Hypothalamus (tissue), 51 donors: ENCODE results near the gene WFDC10B.
"Not testable (repeated sequence)": the region's sequence is repeated elsewhere in the genome, so short reads cannot be mapped to it uniquely, and the experiment has no call there.

ENCODE experiments used
- DNase-seq, 51 donors: peaks; one replicate each; lab custom pipeline; 2025; lab: John Stamatoyannopoulos, UW

Gene WFDC10B

DNA sequence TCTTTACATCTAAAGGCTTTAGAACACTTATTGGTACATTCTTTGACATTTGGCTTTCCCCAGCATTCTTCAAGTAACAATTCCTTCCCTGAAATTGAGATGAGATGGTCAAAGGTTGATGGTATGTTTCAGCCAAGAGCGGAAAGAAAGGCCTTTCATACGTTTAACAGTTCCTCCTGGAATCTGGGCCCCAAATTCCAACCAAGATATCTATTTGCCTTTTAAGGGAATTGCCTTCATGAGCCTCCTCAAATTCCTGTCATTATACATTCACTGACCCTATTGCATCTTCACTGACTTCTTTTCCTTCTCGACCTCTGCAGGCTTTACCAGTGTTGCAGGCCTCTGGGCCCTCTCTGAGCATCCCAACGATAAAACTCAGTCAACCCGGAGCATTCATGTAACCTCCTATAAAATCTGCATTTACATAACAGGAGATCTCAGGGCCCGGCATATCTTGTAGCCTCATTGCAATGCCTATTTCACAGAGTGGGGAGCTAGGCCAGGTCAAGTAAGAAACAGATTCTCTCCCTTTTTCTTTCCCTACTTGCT lies 55.4 kb downstream of the WFDC10B start:
- no peak for DNase-seq

DNA sequence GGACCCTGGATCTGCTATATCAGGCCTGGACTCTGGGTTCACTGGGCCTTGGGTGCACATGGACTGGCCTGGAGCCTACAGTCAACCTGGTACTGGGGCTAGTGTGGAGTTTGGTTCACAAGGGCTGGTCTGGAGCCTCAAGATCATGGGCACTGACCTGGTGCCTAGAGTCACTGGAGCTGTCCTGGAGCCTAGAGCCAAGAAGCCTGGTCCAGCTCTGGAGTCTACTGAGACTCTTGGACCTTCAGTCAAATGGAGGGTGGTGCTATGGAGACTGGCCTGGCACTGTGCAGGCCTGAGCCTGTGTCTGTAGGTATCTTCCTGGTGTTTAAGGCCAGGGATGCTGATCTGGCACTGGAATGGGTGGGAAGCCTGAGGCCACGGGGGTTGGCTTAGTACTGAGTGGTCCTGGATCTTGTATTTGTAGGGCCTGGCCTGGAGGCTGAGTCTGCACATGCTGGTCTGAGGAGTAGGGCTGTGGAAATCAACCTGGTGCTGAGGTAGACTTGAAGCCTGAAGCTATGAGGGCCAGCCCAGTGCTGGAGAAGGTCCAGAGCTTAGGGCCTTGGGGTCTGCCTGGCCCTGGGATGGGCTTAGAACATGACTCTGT lies 57.3 kb downstream of the WFDC10B start:
- DNase-seq, result no peak

DNA sequence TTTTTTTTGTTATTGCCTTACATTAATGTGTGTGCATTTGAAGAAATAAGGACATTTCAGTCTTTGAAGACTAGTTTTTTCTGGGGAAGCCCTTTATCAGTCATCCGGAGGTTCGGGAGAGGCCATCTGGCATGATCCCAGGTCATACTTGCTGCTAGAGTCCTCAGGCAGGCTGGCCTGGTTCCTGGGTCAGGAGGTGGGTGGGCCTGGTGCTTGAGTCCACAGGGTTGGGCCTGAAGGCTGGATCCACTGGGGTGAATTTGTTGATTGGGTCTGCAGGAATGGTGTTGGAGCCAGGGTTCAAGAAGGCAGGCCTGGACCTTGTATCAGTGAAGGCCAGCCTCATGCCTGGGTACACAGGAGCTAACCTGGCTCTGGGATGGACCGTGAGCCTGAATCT lies 57.9 kb downstream of the WFDC10B start:
- DNase-seq, result no peak

DNA sequence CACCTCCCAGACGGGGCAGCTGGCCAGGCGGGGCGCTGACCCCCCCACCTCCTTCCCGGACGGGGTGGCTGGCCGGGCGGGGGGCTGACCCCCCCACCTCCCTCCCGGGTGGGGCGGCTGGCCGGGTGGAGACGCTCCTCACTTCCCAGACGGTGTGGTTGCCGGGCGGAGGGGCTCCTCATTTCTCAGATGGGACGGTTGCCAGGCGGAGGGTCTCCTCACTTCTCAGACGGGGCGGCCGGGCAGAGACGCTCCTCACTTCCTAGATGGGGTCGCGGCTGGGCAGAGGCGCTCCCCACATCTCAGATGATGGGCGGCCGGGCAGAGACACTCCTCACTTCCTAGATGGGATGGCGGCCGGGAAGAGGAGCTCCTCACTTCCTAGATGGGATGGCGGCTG lies 59.0 kb downstream of the WFDC10B start:
- DNase-seq, result not testable (repeated sequence)

DNA sequence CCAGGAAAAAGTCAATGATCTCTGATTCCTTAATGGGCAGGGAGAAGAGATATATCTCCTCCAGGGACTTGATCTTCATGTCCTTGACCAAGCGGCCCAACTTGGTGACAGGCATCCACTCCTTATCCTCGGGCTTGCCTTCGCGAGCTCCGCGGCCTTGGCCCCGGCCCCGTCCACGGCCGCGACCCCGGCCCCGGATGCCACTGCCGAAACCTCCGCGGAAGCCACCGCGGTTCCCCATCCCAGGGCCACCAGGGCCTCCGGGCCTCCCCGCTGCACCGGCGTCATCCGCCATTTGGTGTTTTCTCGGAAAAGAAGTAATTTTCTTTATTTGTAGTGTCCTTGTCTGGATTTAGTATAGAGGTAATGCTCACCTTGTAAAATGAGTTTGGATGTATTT lies 63.7 kb downstream of the WFDC10B start:
- not testable (repeated sequence) for DNase-seq

DNA sequence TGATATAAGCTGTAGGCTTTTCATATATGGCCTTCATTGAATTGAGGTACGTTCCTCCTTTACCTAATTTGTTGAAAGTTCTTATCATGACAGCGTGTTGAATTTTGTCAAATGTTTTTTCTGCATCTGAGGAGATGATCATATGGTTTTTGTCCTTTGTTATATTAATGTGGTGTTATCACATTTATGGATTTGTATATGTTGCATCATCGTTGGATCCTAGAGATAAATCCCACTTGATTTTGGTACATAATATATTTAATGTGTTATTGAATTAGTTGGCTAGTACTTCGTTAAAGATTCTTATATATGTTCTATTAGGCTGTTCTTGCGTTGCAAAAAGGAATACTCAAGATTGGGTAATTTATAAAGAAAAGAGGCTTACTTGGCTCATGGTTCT lies 65.1 kb downstream of the WFDC10B start:
- DNase-seq, result no peak

DNA sequence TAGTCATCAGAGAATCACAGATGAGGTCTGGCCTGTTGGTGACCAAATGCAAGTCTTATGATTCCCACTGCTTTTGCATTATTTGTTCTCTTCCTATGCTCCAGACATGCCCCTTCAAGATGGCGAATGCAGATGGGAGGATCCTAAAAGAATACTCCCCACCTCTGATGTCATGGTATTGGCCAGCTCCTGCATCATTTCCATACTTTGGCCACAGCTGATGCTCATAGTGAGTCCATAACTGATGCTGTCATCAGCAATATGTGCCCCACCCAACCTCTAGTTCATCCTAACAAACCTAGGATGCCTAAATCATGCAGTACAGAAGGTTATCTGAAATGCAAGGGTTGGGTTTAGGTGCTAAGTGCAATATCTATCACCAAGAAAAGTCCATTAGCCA lies 68.3 kb downstream of the WFDC10B start:
- DNase-seq, result no peak
